HG03460 (cell line): ENCODE data around the gene ABCC12.
"Not testable (repeated sequence)": the region's sequence is repeated elsewhere in the genome, so short reads cannot be mapped to it uniquely, and the experiment has no call there.

ENCODE experiments used
- ATAC-seq: cut with Tn5 transposase; IDR thresholded peaks from one replicate; pipeline ENCODE4 v1.9.1; 2021; ENCODE audit not compliant: unreplicated experiment

The ABCC12 gene

DNA sequence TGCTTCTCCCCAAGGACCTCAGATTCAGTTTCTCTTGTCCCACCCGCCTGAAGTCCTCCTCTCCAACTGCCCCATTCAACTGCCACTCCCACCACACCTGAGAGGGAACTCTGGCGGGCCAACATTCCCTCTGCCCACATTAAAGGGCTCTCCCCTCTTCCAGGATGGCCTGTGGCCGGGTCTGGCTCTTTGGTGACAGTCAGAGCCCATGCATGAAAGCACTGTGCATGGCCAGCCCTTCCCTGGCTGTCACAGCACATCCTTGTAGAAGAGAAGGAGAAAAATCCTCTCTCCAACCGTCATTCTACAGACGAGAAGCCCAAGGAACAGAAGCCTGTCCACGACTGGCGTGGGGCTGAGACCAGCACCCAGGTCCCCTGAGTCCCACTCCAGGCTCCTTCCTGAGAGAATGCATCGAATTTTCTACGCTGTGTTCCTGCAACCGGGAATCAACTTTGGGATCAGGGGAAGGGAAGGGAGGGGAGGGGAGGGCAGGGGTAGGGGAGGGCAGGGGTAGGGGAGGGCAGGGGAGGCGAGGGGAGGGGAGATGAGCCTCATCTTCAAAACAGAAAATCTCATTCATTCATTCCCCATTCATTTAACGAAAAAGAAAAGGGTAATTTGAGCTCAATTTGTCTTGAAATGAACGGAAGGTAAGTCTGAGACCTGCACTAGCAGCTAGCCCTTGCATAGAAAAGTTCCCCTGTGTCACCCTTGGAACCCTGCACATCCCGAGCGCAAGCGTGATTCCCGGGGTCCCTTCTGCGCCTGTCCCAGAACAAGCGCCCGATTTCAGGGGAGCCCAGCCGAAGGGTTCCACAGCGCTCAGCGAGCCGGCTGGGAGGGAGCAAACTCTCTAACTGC is at the start of gene ABCC12:
TSS of gene ABCC12 (minus strand) at position 68 of the 864 bp plus-strand sequence. CDS start 9,569 bp downstream, outside the sequence.
- no peak for ATAC-seq

DNA sequence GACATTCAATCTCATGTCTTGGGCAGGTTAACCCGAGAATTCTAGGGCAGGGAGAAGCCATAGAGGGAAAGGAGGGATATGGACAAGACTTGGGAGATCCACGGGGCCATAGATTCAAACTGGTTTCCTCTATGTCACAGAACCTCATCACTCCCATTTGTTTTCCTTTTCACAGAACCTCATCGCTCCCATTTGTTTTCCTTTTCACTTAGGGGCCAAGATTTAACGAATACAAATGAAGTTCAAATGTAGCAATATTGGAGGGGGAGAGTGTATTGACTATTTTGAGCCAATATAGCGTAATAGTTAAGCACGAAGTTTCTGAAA is 49.0 kb upstream of the ABCC12 start:
- ATAC-seq = no peak

GRCh38 chr16:48203974-48204824 is 48.4 kb upstream of the ABCC12 start:
- no peak for ATAC-seq

GRCh38 chr16:48201515-48202201 is 45.9 kb upstream of the ABCC12 start:
- ATAC-seq = no peak

DNA sequence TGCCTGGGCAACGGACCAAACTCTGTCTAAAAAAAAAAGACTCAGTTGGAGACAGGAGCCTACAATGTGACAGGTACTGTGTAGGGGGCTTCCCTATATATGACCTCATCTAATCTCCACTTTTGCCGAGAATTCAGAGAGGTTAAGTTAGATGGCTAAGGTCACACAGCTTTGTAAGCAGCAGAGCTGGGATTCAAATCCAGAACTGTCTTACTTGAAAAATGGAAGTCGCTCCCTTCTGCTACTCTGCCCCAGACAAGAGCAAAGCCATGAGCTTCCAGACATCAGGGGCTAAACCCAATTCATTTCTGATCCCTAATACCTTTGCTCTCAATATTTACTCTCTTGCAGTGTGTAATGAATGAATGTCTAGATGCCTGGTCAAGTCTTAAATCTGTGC is 41.5 kb upstream of the ABCC12 start:
- ATAC-seq = no peak

DNA sequence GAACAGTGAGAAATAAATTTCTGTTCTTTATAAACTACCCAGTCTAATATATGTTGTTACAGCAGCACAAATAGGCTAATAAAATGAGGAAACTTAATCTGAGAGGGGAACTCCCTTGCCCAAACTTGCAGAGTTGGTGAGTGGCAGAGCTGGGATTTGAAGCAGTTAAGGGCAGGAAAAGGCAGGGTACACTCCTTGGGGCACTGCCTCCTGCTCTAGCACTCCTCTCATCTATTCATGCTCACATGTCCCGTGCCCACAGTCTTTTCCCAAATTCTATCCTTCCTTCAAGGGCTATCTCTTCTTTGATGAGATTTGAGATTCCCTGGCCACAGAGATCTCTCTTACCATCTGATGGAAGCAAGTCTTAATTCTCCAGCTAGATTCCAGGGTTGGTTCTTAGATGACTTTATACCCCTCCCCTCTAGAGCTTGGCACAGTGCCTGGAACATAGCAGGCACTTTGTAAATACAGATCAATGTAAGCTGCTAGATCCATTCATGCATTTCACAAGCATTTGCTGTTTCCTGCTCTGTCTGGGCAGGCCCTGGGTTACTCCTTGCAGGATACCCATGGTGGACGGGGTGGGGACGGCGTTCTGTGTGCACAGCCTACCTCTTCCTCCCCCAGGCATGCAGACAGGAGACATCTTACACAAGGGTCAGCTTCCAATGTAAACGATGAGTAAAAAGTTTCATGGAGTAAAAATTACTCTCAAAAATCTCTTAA is 39.2 kb upstream of the ABCC12 start:
- no peak for ATAC-seq

DNA sequence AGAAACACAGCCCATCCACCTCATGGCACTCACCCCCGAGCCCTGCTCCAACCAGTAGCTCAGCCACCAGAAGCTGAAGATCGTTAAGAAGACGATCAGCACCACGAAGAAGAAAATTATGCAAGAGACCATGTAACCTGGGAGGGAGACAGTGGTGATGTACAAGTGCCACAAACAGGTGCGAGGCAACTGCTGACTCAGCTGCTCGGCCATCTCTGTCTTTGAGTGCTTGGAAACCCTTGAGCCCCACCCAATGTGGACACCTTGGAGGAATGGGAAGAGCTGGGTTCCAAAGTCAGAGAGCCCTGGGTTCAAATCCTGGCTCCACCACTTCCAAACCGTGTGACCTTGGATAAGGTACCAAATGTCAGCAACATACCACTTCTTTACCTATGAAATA is 38.1 kb upstream of the ABCC12 start:
- ATAC-seq = no peak

DNA sequence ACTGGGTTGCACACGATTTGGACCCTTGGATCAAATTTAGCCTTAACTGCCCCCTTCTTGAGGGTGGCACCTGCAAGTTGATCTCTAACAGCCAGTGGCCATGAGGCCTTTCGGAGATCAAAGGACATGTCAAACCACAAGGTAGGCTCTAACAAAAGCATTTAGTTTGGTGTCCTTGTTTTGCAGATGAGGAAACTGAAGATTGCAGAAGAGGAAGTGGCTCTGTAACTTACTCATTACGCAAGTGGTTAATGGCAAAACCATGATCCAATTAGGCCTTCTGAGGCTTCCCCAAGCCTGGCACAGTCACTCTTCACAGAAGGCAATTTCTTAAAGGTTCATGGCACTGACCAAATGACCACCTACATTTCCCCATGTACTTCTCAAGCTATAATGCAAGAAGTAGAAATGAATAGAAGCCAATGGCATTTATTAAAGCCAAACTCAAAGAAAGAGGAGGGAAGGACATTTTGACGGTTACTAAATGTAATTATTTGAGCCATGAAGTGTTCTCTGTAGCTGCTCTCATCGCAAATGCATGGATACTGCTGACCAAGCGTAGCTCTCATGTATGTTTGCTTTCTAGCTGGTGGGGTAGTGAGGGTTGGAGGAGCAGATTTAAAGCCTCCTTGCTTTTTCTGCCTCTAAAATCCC is 32.8 kb upstream of the ABCC12 start:
- peak; percentile 91 for ATAC-seq

DNA sequence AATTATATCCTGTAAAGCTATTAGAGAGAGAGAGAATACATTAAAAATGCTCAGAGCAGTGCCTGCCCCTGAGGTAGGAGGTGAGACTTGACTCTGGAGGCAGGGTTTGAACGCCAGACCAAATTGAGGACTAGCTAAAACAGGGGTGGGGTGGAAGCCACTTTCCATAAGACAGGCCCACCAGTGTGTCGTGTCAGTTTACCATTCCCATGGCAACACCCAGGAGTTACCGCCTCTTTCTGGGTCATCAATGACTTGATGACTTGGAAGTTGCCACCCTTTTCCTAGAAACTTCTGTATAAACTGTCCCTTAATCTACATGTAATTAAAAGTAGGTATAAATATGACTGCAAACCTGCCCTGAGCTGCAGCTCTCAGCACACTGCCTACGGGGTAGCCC is 32.0 kb upstream of the ABCC12 start:
- ATAC-seq = no peak

DNA sequence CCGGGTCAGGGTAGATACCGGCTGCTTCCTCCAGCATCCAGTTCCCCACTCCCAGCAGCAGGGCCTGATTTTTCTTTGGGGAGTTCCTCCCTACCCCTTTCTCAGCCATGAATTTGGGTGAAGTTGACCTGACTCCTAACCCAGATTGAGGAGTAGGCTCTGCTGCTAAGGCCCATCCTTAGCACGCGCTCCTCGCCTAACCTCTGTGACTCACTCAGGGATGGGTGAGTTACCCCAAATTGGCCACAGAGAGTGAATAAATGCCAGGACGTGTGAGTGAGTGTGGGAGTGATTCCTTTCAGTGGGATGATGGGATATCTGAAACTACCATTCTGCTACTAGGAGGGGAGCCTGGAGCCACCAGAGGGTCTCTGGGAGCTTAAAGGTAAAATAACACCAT is 28.9 kb upstream of the ABCC12 start:
- no peak for ATAC-seq

DNA sequence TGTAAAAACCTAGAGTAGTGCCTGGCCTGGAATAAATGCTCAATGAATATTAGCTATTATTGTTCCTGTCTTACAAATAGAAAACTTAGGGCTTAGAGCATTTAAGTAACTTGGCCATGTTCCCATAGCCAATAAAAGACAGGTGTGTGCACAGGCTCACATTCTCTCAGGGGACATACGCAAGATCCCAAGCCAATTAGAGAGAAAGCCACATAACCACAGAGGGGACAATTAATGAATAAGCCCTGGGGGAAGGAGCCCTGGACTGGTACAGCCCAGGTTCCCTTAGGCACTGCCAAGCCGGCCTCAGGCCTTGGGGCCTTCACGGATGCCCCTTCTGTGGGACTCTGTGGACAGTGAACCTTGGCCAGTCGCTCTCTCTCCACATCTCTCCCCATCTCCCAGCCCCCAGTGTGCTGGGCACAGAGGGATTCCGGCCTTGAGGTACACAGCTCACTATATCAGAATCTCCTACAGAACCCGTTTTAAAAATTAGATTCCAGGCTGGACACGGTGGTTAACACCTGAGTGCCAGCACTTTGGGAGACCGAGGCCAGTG is 27.3 kb upstream of the ABCC12 start:
- ATAC-seq = no peak

DNA sequence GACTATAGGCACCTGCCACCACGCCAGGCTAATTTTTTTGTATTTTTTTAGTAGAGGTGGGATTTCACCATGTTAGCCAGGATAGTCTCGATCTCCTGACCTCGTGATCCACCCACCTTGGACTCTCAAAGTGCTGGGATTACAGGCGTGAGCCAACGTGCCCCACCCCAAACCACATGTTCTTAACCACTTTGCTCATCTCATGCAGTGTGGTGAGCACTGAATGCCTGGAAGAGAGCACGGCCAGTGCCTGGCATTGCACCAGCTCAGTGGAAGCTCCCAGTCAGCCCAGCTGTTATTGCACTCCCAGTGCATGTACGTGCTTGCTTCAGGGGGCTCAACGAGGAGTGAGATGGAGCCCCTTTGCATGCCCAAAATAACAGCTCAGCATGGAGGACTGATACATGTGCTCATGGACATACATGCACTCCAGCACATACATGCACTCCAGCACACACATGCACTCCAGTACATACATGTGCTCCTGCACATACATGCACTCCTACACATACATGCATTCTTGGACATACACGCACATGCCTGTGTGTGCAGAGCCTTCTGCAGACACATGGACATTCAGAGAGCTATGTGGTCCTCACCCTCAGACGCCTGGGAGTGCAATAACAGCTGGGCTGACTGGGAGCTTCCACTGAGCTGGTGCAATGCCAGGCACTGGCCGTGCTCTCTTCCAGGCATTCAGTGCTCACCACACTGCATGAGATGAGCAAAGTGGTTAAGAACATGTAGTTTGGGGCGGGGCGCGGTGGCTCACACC is 26.1 kb upstream of the ABCC12 start:
- not testable (repeated sequence) for ATAC-seq

DNA sequence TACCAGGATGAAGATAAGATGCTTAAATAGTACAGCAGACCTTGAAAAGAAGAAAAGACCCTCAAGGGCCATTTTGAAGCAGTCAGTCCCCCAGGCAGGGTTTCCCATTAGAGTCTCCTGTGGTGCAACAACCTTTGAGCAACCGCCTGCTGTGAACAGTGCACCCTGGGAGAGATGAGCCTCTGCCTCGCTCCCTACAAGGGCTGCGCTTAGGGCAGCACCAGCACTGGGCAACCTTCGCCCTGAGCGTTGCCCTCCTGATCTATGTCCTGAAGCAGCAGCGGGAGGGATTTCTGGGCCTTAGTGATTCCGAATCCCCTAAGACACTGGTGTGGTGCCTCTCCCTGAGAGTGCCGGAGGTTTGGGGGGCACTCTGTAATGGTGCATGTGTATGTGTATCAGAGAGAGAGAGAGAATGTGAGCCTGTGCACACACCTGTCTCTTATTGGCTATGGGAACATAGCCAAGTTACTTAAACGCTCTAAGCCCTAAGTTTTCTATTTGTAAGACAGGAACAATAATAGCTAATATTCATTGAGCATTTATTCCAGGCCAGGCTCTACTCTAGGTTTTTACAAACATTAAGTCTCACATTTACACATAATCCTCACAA is 25.2 kb upstream of the ABCC12 start:
- no peak for ATAC-seq

- ATAC-seq = no peak
These were observed 21.0 kb upstream of the ABCC12 start for GRCh38 chr16:48176635-48177408.

DNA sequence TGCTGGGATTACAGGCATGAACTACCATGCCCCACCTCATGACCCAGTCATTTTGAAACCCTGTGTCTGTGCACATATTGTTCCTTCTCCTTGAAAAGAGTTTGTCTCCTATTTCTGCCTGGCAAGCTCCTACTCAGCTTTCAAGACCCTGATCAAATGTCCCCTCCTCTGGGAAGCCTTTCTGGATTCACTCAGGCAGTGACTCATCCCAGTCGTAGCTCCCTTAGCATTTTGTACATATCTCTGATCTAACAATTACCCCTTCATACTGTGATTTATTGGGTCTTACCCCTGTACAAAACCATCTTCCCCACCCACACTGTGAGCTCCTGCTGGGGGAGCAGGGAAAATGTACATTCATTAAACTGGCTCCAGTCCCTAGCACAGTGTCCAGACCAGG is 18.1 kb upstream of the ABCC12 start:
- no peak for ATAC-seq

DNA sequence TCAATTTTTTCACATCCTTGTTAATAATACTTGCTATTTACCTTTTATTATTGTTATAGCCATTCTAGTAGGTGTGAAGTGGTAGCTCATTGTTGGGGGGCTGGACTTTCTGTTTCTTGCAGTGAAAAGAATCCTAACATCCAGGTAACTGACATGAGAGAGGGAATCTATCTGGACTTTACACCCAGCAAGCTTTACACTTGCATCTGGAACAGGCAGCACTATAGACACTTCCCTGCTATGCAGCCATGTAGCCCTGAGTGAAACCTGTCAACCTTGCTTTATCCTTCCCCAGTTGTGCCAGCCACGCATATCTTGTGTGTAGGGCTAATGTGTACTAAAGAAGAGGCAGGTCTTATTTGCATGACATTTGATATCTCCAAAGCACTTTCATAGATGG is 16.9 kb upstream of the ABCC12 start:
- no peak for ATAC-seq

GRCh38 chr16:48169896-48170295 is 14.1 kb upstream of the ABCC12 start:
- ATAC-seq = no peak

GRCh38 chr16:48168075-48168474 is 12.3 kb upstream of the ABCC12 start:
- ATAC-seq = no peak
